T-helper 22 cell (primary cell): ENCODE data around the gene MGLL.

Experiments
- DNase-seq: peaks from one replicate; pipeline ENCODE4 v3.0.0-alpha.2; 2020; ENCODE audit warnings: low read depth

Gene MGLL

DNA sequence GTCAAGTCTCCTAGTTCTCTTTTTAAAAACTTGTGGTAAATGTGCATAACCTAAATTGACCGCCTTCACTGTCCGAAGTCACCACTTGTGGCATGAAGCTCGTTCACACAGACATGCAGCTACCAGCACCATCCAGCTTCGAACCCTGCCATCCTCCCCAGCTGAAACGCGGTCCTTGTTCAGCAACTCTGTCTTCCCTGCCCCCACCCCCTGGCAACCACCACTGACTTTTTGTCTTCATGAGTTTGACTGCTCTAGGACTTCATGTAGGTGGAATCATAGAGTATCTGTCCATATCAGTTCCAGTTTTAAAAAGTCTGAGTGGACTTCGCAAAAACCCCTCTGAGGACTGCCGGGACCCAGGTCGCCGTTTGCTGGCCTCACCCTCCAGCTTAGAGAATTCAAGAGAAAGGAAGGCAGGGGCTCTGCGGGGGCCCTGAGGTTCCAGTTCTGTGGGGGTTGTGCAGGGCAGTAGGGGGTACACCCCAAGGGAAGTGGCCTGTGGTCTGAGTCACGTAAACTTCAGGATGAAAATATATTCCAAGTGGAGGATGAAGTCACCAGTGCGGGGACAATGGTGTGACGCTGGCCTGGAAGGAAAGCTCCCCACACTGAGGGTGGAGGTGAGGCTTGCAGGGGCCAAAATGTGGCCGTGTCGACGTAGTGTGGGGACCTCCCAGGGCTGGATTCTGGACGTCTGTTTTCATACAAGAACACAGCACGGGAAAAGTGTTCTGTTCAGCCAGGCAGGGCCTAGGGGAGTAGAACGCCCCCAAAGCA lies 82.0 kb downstream of the MGLL start:
- DNase-seq: no peak

DNA sequence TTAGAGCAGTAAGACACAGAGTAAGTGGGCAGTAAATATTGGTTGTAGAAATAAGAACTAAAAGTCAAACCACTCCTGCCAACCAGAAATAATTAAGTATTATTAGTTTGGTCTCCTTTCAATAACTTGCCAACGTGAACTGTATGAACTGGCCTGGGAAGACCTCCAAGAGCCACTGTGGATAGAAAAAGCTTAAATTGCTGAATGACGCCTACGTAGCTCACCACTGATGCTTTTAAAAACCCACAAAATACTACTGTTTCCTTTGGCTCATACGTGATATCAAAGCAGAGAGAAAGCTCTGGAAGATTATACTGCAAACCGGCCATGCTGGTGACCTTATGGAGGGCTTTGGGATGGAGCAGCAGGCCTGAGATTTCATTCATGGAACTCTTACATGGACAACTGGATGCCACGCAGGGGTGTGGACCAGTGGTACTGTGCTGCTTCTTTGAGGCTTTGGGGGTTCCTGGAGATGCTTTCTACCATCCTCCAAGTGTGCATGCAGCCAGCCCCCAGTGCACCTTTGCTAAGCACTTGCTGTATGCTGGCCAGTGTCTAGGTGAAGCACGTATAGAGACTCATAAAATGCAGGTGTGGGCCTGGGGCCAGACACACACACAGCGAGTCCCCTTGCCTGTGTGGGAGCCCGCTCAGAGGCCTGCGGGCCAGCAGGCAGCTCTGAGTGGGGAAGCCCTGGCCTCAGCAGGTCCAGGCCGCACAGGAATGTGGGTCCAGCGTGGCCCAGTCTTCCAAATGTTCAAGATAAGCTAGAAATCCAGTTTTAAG lies 82.8 kb downstream of the MGLL start:
- no peak for DNase-seq

DNA sequence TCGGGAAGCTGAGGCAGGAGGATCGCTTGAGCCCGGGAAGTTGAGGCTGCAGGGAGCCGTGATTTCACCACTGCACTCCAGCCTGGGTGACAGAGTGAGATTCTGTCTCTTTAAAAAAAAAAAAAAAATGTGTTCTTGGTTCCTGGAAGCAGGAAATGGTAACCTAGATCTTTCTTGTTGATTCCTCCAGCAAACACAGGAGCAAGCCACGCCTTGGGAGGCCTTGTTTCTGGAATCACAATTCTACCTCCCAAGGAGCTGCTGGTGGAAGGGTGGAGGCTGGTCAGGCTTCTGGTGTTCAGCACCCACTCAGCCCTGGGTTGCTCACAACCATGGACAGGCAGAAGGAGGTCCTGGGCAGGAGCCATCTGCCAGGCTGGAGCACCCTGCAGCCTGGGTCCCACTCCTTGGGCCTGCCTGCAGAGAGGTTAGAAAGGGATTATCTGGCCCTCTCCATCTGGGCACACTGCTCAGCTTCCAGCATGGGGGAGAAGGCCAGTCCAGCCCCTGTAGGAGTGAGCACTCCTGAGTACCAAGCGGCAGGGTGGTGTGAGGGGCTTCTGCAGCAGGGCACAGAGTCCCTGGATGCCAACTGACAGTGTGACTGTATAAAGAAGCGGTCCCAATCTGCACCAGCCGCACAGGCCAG lies 84.0 kb downstream of the MGLL start:
- DNase-seq: no peak

DNA sequence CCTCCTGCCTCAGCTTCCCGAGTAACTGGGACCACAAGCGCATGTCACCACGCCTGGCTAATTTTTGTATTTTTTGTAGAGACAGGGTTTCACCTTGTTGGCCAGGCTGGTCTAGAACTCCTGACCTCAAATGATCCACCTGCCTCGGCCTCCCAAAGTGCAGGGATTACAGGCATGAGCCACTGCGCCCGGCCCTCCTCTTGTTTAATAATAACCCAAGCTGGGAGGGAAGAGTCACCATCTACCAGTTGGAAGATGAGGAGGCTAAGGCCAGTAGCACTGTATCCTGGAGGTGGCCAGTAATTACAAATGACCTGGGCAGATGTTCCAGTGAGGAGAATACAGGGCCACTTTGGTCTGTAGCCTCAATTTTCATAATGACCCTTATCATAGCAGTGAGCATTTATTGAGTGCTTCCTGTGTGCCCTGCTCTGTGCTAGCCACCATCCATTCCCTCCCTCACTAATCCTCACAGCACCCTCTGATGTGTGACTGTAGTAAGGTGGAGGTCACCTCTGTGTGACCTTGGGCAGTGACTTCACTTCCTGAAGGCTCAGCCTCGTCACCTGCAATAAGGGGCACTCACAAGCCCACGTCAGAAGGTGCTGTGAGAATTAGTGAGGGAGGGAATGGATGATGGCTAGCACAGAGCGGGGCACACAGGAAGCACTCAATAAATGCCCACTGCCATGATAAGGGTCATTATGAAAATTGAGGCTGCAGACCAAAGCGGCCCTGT lies 85.3 kb downstream of the MGLL start:
- DNase-seq: no peak

DNA sequence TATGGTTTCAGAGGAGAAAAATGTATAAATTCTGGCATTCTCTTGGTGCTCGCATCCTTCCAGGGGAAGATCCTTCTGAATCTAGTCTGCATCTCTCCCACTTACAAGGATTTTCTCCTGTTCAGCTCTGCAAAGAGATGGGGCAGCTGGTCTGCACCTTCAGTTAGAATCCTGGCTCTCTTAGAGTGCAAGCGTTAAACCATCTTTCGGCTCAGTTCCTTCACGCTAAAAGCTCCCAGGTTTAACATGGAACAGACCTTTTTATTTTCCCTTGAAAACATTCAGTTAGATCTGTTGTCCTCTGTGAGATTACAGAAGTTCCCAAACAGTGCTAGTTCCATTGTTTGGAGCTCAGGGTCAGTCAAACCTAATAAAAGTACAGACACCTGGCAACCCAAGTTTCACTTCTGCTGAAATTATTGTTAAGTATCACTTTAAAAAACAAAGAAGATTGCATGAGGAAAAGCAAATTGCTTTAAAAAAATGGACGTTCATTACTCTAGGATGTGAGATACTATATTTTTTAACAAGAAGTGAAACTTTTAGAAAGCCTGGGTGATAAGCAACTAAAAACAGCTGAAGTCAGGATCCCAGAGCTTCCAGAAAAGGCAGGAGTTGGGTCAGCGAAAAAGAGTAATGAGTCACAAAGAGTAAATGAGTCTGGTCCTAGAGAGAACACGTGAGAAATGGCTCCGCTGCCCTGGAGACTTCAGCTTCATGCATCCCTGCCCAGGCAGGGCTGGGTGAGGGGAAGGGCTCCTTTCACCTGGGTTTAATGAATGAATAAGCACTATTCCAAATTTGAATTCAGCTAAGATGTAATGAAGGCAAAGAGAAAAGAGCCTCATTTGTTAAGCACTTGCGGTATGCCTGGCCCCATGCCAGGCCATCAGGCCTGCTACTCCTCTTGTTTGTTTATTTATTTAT lies 86.3 kb downstream of the MGLL start:
- DNase-seq: no peak

DNA sequence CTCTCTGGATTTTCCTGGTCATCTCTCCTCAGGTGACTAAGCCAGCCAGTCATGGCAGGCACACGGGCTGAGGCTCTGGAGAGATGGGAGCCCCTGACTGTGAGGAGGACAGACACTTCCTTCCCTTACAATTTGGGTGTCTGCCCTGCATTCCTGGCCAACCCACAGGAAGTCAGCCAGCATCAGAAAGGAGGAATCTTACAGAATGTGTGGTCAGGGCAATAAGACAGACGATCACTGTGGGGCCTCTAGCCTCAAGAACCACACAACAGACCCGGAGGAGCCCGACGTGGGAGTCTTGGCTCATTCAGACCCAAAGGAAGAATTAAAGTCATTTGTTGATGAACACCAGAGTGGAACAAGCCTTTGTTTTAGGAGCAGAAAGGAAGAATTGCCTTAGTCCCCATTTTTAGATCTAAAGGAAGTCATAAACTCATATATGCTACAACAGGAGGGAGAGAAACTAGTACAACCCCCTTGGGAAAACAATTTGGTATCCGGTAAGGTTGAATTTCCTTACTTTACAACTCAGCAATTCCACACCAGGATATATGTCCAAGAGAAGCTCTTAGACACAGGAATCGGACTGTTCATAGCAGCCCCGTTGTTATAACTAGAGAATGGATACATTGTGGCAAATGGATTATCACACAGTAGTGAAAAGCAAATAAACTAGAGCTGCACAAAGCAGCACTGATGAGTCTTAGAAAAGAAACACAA lies 87.4 kb downstream of the MGLL start:
- no peak for DNase-seq

DNA sequence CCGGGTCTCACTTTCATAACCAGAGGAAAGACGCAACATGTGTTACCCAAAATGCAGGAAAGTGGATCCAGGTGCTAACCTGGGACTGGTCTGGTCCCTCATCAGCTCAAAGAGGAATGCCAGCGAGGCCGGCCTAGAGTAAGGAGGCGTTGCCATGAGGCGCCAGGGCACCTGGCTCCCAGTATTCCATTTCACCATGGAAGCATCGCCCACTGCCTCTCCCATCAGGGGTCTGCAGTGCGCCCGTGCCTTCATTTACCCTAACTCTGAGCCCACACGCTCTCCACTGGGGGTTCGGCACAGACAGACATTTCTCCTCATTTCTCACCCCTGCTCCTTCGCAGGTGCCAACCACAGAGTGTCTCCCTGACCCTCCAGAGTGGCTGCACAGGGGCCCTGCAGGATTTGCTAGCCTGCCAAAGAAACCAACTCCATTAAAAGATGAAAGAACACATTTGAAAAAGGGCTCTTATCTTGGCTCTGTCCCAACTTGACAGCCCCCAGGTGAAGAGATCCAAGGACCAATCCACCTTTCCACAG lies 88.1 kb downstream of the MGLL start:
- DNase-seq: no peak

DNA sequence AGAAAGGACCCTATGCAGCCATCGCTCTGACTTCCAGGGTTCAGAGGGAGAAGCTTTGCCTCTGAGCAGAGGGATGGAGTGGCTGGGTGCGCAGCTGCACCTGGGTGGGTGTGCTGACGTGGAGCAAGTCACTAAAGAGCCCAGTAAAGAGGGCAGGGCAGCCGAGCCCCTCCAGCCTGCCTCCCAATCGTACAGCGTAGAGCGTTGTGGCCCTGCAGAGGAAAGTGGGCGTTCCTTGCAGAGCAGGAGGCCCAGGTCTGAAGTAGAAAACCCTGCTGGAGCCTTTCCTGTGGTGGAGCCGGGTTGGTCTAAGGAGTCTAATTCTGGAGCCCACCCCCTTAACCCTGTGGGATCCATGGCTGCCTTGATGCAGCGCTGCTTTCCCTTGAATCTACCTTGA lies 88.5 kb downstream of the MGLL start:
- no peak for DNase-seq

DNA sequence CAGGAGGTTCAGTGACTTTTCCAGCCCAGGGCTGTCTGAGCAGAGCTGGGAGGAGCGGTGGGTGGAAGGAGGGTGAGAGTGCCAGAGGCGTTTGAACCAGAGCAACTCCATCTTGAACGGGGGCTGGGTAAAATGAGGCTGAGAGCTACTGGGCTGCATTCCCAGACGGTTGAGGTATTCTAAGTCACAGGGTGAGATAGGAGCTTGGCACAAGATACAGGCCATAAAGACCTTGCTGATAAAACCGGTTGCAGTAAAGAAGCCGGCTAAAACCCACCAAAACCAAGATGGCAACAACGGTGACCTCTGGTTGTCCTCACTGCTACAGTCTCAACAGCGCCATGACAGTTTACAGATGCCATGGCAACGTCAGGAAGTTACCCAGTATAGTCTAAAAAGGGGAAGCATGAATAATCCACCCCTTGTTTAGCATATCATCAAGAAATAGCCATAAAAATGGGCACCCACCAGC lies 89.4 kb downstream of the MGLL start:
- DNase-seq: no peak

DNA sequence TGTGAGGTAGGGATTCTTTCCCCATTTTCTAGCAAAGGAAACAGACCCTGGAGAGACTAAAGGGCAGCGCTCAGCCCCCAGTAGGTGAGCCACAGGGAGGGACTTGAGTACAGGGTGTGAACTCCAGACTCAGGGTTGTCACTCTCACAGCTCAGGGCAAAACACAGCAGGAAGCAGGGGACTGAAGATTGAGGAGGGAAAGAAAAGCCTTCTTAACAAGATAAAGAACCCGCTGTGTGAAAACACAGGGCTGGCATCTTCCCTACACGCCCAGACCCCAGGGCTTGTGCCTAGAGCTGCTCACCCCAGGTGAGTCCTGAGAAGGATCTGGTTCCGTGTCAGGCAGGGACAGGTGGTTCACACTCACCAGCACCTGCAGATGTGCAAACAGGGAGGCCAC lies 90.0 kb downstream of the MGLL start:
- no peak for DNase-seq

DNA sequence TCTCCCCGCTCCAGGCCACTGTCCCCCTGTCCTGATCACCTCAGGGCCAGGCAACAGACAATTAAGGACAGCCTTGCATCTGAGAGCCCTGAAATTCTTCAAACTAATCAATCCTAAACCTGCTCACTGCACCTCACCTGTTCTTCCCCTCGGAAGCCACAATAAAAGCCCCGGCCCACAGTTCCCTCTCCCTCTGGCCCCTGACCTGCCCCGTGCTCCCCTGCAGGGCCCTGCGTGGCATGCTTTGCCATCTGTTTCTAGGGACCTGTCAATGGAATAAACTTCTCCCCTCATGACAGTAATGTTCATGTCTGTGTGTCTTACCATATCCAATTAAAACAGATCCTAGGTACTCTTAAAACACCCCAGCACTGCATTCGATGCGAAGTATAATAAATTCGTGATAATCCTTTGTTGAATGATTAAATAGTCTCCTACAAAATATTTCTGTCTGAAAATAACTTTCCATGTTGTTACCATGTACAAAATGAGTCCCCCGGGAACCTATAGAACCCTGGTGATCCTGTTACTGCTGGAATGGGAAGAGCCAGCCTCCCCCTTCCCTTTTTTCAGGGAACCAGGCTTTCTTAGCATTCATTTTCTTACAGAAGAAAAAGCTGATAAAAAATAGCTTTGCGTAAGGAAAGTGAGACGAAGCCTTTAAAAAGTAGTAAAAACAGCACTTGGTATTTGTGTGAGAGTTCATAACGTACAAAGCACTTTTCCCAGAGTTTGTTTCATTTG lies 90.6 kb downstream of the MGLL start:
- DNase-seq: no peak

DNA sequence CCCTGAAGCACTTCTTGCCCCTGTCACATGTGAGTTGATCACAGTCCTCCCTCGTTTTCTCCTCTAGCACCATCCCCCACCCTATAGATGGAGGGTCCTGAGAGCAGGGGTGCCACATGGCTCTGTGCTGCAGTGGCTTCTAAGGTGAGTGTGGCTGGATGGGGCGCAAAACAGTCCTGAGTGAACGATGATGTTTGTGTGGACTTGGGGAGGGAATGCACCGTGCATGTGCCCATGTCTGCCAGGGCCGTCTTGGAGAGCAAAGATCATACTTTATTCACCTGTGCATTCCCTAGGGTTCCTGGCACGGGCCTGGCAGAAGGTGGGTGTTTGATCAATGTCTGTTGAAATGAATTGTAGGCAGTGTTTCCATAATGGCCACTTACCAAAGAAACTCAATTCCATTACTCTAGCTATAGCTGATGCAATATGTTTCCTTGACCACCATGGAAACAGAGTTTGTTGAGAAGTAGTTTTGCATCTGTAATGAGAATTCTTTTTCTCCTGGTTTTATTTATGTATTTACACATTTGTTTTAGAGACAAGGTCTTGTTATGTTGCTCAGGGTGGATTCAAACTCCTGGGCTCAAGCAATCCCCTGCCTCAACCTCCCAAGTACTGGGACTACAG lies 91.5 kb downstream of the MGLL start:
- DNase-seq: no peak

DNA sequence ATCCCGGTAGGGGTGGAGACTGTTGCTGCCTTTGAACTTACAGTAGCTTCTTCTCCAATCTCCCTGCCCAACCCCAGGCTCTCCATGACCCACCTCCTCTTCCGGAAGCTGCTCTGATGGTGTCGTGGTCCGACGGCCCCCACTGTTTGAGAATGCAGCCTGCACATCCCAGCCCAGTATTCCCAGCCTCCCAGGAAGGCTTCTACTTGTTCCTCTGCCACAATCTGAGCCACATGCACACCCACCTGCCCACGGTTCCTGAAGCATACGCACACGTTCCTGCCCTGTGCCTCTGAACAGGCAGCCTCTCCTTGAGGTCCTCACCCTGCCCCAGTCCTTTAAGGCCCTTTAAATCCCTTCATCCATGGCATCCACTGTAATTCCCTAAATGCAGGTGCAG lies 92.1 kb downstream of the MGLL start:
- no peak for DNase-seq

DNA sequence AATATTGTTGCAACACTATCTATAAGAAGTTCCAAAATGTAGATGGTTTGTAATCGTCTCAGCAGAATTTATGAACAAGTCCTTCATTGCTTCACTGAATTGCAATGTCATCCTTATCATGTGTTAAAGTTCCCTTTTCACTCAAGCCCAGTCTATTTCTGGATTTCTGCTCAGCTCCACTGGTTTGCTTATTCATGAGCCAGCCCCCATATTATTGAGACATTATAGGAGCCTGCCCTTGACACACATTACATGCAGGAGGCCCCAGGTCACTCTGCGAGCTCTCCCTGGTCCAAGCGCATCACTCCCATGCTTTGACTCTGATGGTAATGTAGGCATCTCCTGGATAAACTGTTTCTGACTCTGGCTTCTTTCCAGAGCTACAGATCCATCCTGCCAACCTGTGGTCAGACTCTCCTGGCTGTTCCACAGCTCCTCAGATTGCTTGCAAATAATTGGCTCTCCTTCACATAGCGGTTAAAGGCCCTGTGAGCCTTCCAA lies 92.7 kb downstream of the MGLL start:
- no peak for DNase-seq

DNA sequence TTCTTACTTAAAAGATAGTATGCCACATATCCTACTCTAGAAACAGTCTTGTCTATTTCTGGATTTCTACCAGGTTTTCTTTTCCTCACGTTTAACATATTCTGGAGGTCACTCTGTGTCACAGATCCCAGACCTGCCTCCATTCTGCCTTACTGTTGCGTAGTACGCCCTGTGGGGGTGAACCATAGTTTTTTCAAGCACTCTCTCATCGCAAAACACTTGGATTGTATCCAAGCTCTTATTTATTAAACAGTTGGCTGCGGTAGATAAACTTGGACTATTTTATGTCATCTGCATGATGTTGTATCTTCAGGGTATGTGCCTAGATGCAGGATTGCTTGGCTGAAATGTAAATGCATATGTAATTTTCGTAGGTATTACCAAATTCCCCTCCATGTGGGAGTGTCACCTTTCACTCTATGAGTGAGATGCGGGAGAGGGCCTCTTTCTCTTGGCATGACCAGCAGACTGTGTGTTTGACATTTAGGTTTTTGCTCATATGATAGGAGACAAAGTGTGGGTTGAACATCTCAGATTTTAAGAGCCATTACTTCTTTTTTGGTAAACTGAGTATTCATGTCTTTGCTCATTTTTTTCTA lies 93.8 kb downstream of the MGLL start:
- DNase-seq: no peak

DNA sequence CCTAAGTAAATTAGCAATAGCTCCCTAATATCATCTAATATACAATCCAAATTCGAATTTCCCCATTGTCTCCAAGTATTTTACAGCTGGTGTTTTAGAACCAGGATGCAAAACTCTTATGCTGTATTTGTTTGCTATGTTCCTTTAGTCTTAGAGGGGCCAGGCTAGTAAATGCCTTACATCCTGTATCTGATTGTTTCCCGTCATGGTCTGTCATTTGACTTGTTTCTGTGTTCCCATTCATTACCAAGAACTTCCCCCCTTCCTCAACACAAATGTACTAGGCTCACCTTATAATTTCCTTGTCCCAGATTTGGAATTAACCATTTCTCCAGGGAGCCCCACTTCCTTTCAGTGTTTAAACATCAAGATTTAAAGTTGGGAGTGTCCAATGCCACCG lies 95.4 kb downstream of the MGLL start:
- no peak for DNase-seq

DNA sequence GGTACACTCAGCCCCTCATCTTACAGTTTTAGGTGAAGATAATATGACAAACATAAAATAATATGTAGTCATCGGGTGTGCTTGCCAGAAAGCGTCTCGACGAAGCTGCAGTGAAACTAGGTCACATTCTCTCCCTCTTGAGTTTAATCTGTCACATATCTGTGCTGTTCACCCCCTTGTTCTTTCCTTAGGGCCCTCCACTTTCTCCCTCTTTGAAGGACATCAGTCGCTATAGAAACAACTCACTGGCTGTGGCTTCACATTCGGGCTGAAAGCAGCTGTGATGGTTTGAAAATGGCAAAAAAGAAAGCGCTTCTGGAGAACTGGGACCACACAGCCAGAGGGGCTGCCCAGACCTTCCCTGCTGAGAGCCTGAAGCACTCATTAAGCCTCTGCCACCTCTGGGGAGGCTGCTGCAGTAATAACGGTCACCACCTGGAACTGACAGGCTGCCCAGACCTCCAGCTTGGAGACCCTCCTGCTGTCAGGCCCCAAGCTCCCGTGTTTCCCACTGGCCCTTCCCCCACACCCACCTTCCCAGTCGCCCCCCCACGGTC lies 99.2 kb downstream of the MGLL start:
- DNase-seq: no peak
